ENCODE results near the gene XCL2.

Gene XCL2

GRCh38 chr1:168518201-168518689, 25.6 kb downstream of the XCL2 start:
- no peak overlapping the region for H3K4me3 ChIP-seq (ENCODE audit: low read depth, low read length)

GRCh38 chr1:168514455-168514854, 29.3 kb downstream of the XCL2 start:
- H3K4me3 ChIP-seq (ENCODE audit: low read depth, low read length), result no peak overlapping the region

GRCh38 chr1:168513656-168514404, 30.0 kb downstream of the XCL2 start:
- no peak overlapping the region for H3K4me3 ChIP-seq (ENCODE audit: low read depth, low read length)

- H3K4me3 ChIP-seq (ENCODE audit: low read depth, low read length), result no peak overlapping the region
These were observed 30.8 kb downstream of the XCL2 start for GRCh38 chr1:168512864-168513595.

- no peak overlapping the region for H3K4me3 ChIP-seq (ENCODE audit: low read depth, low read length)
These were observed 33.7 kb downstream of the XCL2 start for GRCh38 chr1:168509875-168510791.

GRCh38 chr1:168509210-168509609, 34.6 kb downstream of the XCL2 start:
- no peak overlapping the region for H3K4me3 ChIP-seq (ENCODE audit: low read depth, low read length)

- no peak overlapping the region for H3K4me3 ChIP-seq (ENCODE audit: low read depth, low read length)
These were observed 36.0 kb downstream of the XCL2 start for GRCh38 chr1:168507828-168508227.

- no peak overlapping the region for H3K4me3 ChIP-seq (ENCODE audit: low read depth, low read length)
These were observed 36.6 kb downstream of the XCL2 start for GRCh38 chr1:168507231-168507630.

- no peak overlapping the region for H3K4me3 ChIP-seq (ENCODE audit: low read depth, low read length)
These were observed 37.5 kb downstream of the XCL2 start for GRCh38 chr1:168506204-168506819.

- no peak overlapping the region for H3K4me3 ChIP-seq (ENCODE audit: low read depth, low read length)
These were observed 38.8 kb downstream of the XCL2 start for GRCh38 chr1:168505006-168505405.

GRCh38 chr1:168504064-168504837, 39.5 kb downstream of the XCL2 start:
- no peak overlapping the region for H3K4me3 ChIP-seq (ENCODE audit: low read depth, low read length)

GRCh38 chr1:168499688-168500049, 44.1 kb downstream of the XCL2 start:
- H3K4me3 ChIP-seq (ENCODE audit: low read depth, low read length), result no peak overlapping the region

- no peak overlapping the region for H3K4me3 ChIP-seq (ENCODE audit: low read depth, low read length)
These were observed 44.7 kb downstream of the XCL2 start for GRCh38 chr1:168498956-168499687.

GRCh38 chr1:168498159-168498631, 45.6 kb downstream of the XCL2 start:
- no peak overlapping the region for H3K4me3 ChIP-seq (ENCODE audit: low read depth, low read length)

- no peak overlapping the region for H3K4me3 ChIP-seq (ENCODE audit: low read depth, low read length)
These were observed 46.3 kb downstream of the XCL2 start for GRCh38 chr1:168497376-168497950.

GRCh38 chr1:168491527-168492164, 52.2 kb downstream of the XCL2 start:
- no peak overlapping the region for H3K4me3 ChIP-seq (ENCODE audit: low read depth, low read length)
